Trophoblast cell (in vitro differentiated cells and primary cell): ENCODE data around the gene SPOP.
"Not testable (repeated sequence)": the region's sequence is repeated elsewhere in the genome, so short reads cannot be mapped to it uniquely, and the experiment has no call there.

ENCODE experiments used
- DNase-seq, 2 donors: peaks; one replicate each; pipeline ENCODE4 v3.0.0-alpha.2; 2016
- H2AFZ ChIP-seq: 2 replicates; pipeline ENCODE4 v1.6.1; 2013; ENCODE audit warnings: low read length, moderate library complexity, mild to moderate bottlenecking; ENCODE audit not compliant: insufficient read depth, poor library complexity
- H2AK5ac ChIP-seq: 2 replicates; pipeline ENCODE4 v1.6.1; 2013; ENCODE audit warnings: mild to moderate bottlenecking, low read length
- H2BK120ac ChIP-seq: 2 replicates; pipeline ENCODE4 v1.6.1; 2013; ENCODE audit warnings: low read length, mild to moderate bottlenecking, moderate library complexity; ENCODE audit not compliant: insufficient read depth, poor library complexity
- H2BK12ac ChIP-seq: 2 replicates; pipeline ENCODE4 v1.6.1; 2013; ENCODE audit warnings: mild to moderate bottlenecking, low read length, moderate library complexity
- H2BK5ac ChIP-seq: 2 replicates; pipeline ENCODE4 v1.6.1; 2013; ENCODE audit warnings: low read length, low read depth, moderate library complexity, mild to moderate bottlenecking; ENCODE audit not compliant: poor library complexity
- H3K14ac ChIP-seq: 2 replicates; pipeline ENCODE4 v1.6.1; 2013; ENCODE audit warnings: mild to moderate bottlenecking, low read length
- H3K18ac ChIP-seq: 2 replicates; pipeline ENCODE4 v1.6.1; 2013; ENCODE audit warnings: mild to moderate bottlenecking, low read length
- H3K23ac ChIP-seq: 2 replicates; pipeline ENCODE4 v1.6.1; 2013; ENCODE audit warnings: low read length
- H3K27ac ChIP-seq: 2 replicates; pipeline ENCODE4 v1.5.1; 2013; ENCODE audit warnings: low read depth, mild to moderate bottlenecking, inconsistent platforms, low read length, moderate library complexity
- H3K27me3 ChIP-seq: 2 replicates; pipeline ENCODE4 v1.6.1; 2013; ENCODE audit warnings: inconsistent platforms, mild to moderate bottlenecking, low read length, moderate library complexity; ENCODE audit not compliant: insufficient read depth
- H3K36me3 ChIP-seq, 2 experiments: 1 replicate in 1 of 2; 2 replicates in 1 of 2; pipeline ENCODE4 v1.6.1; 2013; ENCODE audit warnings: low read length in 2 of 2, mild to moderate bottlenecking in 2 of 2, moderate library complexity in 1 of 2; ENCODE audit not compliant: insufficient read depth in 2 of 2, control insufficient read depth in 1 of 2
- H3K4ac ChIP-seq: 2 replicates; pipeline ENCODE4 v1.6.1; 2013; ENCODE audit warnings: low read depth, mild to moderate bottlenecking, low read length, moderate library complexity
- H3K4me1 ChIP-seq, 2 experiments: 1 replicate in 1 of 2; 2 replicates in 1 of 2; pipeline ENCODE4 v1.6.1; 2013; ENCODE audit warnings: low read length in 2 of 2, mild to moderate bottlenecking in 2 of 2, moderate library complexity in 1 of 2; ENCODE audit not compliant: insufficient read depth in 2 of 2, control insufficient read depth in 1 of 2
- H3K4me2 ChIP-seq: 2 replicates; pipeline ENCODE4 v1.6.1; 2013; ENCODE audit warnings: inconsistent platforms, mild to moderate bottlenecking, low read length, moderate library complexity
- H3K4me3 ChIP-seq: 2 replicates; pipeline ENCODE4 v1.5.1; 2013; ENCODE audit warnings: mild to moderate bottlenecking, low read depth, low read length, inconsistent platforms
- H3K79me1 ChIP-seq: one replicate; pipeline ENCODE4 v1.6.1; 2013; ENCODE audit warnings: low read length
- H3K79me2 ChIP-seq: 2 replicates; pipeline ENCODE4 v1.6.1; 2013; ENCODE audit warnings: low read length, mild to moderate bottlenecking; ENCODE audit not compliant: control insufficient read depth, insufficient read depth, poor library complexity
- H3K9ac ChIP-seq: 2 replicates; pipeline ENCODE4 v1.6.1; 2013; ENCODE audit warnings: mild to moderate bottlenecking, low read length
- H3K9me3 ChIP-seq: 2 replicates; pipeline ENCODE4 v1.6.1; 2013; ENCODE audit warnings: low read depth, mild to moderate bottlenecking, control low read depth, inconsistent platforms, low read length; ENCODE audit not compliant: insufficient read depth
- H4K12ac ChIP-seq: 2 replicates; pipeline ENCODE4 v1.6.1; 2013; ENCODE audit warnings: low read depth, mild to moderate bottlenecking, low read length, moderate library complexity
- H4K8ac ChIP-seq: 2 replicates; pipeline ENCODE4 v1.6.1; 2013; ENCODE audit warnings: low read depth, mild to moderate bottlenecking, low read length, moderate library complexity
- H4K91ac ChIP-seq: one replicate; pipeline ENCODE4 v1.6.1; 2013; ENCODE audit warnings: low read depth, mild to moderate bottlenecking, low read length, moderate library complexity
- WGBS: extraction: QIAGEN DNeasy Blood & Tissue Kit; methylation state at CpG from one replicate; pipeline ENCODE4 v1.1.7; 2013; ENCODE audit warnings: missing lambda C conversion rate; ENCODE audit not compliant: insufficient read length, insufficient coverage; ENCODE audit errors: extremely low coverage; 5-methylcytosine and 5-hydroxymethylcytosine counted together

The SPOP gene

DNA sequence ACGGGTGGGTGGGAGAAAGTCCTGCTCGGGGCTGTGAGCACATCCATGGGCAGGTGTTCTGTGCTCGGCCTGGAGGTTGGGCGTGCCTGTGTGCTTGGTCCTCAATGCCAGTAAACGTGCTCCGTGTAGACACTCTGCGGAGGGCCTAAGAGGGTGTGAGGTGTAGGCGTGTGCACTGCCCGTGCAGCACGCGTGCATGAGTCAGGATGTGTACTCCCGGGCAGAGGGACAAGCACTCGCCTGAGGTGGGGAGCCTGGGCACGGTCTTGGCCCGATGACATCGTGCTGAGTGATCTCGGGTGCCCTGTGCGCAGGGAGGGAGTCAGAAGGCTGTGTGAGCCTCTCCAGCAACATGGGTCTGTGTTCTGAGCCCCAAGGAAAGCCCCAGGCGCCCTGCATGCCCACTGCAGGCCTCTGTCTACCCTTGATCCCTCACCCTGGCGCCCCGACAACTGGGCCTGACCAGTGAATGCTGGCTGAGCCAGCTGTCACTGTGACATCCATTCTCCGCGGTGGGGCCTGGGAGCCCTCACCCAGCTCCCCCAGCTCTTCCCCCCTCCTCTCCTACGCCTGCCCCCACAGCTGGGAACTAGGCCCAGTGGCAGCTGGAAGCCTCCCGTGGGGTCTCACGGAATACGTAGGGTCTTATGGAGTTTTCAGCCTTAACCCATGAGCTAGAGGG, 125.7 kb downstream of the SPOP start:
- H2BK120ac ChIP-seq = no peak overlapping the region
- H3K4me3 ChIP-seq = peak overlapping the region; percentile 8
- H4K12ac ChIP-seq = no peak overlapping the region
- no peaks in the 10 kb centered on the region for H3K36me3 ChIP-seq
- no peak overlapping the region for H2BK5ac ChIP-seq
- H3K14ac ChIP-seq = no peak overlapping the region
- H3K4me1 ChIP-seq = peaks cover 5 to 6% of the 10 kb centered on the region in 2 experiments
- no peak overlapping the region for H3K4me2 ChIP-seq
- H3K18ac ChIP-seq = no peak overlapping the region
- no peak overlapping the region for H4K8ac ChIP-seq
- H2AFZ ChIP-seq = no peak overlapping the region
- no CpG with 5 or more reads among the region's 27 CpGs for WGBS
- no peak overlapping the region for H3K27ac ChIP-seq
- no peaks in the 10 kb centered on the region for H3K79me1 ChIP-seq
- H2BK12ac ChIP-seq = no peak overlapping the region
- no peak overlapping the region for H2AK5ac ChIP-seq
- no peak overlapping the region for H4K91ac ChIP-seq
- no peaks in the 10 kb centered on the region for H3K9me3 ChIP-seq
- no peaks in the 10 kb centered on the region for H3K79me2 ChIP-seq
- H3K4ac ChIP-seq = no peak overlapping the region
- DNase-seq = peak in 1 of 2 donors; percentile 12
- H3K23ac ChIP-seq = no peak overlapping the region
- H3K9ac ChIP-seq = no peak overlapping the region
- H3K27me3 ChIP-seq = no peaks in the 10 kb centered on the region

- no peak overlapping the region for H3K14ac ChIP-seq
- no peak overlapping the region for H3K27ac ChIP-seq
- H2BK5ac ChIP-seq = no peak overlapping the region
- WGBS = no CpG with 5 or more reads among the region's 12 CpGs
- no peaks in the 10 kb centered on the region for H3K79me1 ChIP-seq
- no peak overlapping the region for H3K18ac ChIP-seq
- H3K27me3 ChIP-seq = no peaks in the 10 kb centered on the region
- no peak overlapping the region for H3K4me3 ChIP-seq
- H3K36me3 ChIP-seq = no peaks in the 10 kb centered on the region
- no peak overlapping the region for H4K12ac ChIP-seq
- H3K79me2 ChIP-seq = no peaks in the 10 kb centered on the region
- no peak overlapping the region for H3K4me2 ChIP-seq
- no peak overlapping the region for H3K4ac ChIP-seq
- peaks cover 5 to 6% of the 10 kb centered on the region in 2 experiments for H3K4me1 ChIP-seq
- H2BK120ac ChIP-seq = no peak overlapping the region
- no peak overlapping the region for H2AFZ ChIP-seq
- no peaks in the 10 kb centered on the region for H3K9me3 ChIP-seq
- no peak overlapping the region for H4K91ac ChIP-seq
- no peak overlapping the region for H4K8ac ChIP-seq
- H2AK5ac ChIP-seq = no peak overlapping the region
- H2BK12ac ChIP-seq = no peak overlapping the region
- H3K9ac ChIP-seq = no peak overlapping the region
- DNase-seq = no peak
- H3K23ac ChIP-seq = no peak overlapping the region
Measured at GRCh38 chr17:49551221-49552069, 126.5 kb downstream of the SPOP start.

- H2BK120ac ChIP-seq, H2AK5ac ChIP-seq, H2AFZ ChIP-seq, H3K79me1 ChIP-seq, H3K14ac ChIP-seq, H3K23ac ChIP-seq, H2BK12ac ChIP-seq, H3K18ac ChIP-seq, H4K91ac ChIP-seq, H3K9me3 ChIP-seq, H4K12ac ChIP-seq, H3K27me3 ChIP-seq, H3K79me2 ChIP-seq, H4K8ac ChIP-seq, H3K4me1 ChIP-seq, H3K36me3 ChIP-seq, H3K4me3 ChIP-seq, H3K4ac ChIP-seq, H3K9ac ChIP-seq, H2BK5ac ChIP-seq, H3K4me2 ChIP-seq, H3K27ac ChIP-seq: not testable (repeated sequence)
- peak in 1 of 2 donors; percentile 43 for DNase-seq
- WGBS = no CpG with 5 or more reads among the region's 9 CpGs
Measured at GRCh38 chr17:49550764-49551163, 127.1 kb downstream of the SPOP start.

DNA sequence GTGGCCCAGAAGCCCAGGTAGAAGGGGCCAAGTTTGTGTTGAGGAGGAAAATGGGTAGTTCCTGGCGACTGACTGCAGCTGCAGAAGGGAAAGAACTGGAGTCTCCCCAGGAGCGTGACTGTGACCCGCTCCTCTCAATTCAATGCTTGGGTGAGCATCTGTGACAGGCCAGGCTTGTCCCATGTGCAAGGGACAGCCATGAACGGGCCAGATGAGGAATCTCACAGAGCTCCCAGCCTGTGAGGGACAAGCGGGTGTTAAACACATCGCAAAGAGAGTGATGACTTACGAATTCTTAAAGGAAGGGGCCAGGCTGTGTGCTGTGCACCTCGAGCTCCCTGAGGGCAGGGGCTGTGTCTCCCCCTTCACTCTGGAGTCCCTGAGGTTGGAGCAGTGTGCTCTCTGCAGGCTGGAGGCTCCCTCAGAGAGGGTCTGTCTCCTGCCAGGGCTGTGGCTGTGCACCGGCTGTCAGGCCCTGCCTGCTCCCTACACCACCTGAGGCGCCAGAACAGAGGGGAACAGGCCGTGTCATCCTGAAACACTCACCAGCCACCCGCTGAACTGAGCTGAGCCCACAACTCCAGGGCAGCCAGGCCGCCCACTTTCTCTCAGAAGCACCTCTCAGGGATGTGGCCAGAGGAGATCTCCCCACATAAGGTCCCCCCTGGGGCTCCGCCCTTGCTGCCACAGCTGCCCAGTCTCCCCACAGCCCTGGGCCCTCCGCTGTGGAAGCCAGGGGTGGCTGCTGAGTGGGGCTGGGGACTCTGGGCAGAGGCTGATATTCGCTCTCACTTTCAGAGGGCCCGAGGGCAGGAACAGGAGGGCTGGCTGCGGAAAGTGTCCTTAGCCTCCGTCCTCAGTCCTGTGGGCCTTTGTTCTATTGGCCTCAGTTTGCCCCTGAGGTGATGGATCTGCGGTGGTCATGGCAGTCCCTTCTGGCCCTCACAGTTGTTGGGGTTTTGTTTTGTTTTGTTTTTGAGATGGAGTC, 127.9 kb downstream of the SPOP start:
- Histone ChIP-seq H2AK5ac (no peak overlapping the region), H3K14ac (no peak overlapping the region), H2BK12ac (no peak overlapping the region), H2AFZ (no peak overlapping the region), H4K91ac (no peak overlapping the region), H3K4me1 (peaks cover 2 to 4% of the 10 kb centered on the region in 2 experiments), H3K4ac (no peak overlapping the region), H3K79me1 (no peaks in the 10 kb centered on the region), H3K36me3 (no peaks in the 10 kb centered on the region), H3K27me3 (no peaks in the 10 kb centered on the region), H3K18ac (no peak overlapping the region), H2BK5ac (no peak overlapping the region), H3K4me2 (no peak overlapping the region), H3K4me3 (no peak overlapping the region), H3K23ac (no peak overlapping the region), H3K79me2 (no peaks in the 10 kb centered on the region), H3K9ac (no peak overlapping the region), H4K12ac (no peak overlapping the region), H3K27ac (no peak overlapping the region), H2BK120ac (no peak overlapping the region), H4K8ac (no peak overlapping the region), H3K9me3 (no peaks in the 10 kb centered on the region)
- WGBS = no CpG with 5 or more reads among the region's 20 CpGs
- DNase-seq = no peak
